PFSK-1 (cell line): Measurements from ENCODE around the gene TNFRSF12A.

Experiments used
- POLR2AphosphoS5 ChIP-seq: IDR thresholded peaks from 2 replicates; pipeline ENCODE4 v1.6.1; 2012; ENCODE audit warnings: low read depth, mild to moderate bottlenecking, control low read depth, low read length, moderate library complexity
- REST ChIP-seq, 2 experiments: IDR thresholded peaks; 2 replicates each; pipeline versions ENCODE4 v1.6.1 to v1.8.0; 2011 to 2012; ENCODE audit warnings: low read depth in 2 of 2, low read length in 2 of 2, control low read depth in 1 of 2, inconsistent platforms in 1 of 2, mild to moderate bottlenecking in 1 of 2, moderate library complexity in 1 of 2; ENCODE audit not compliant: insufficient read depth in 1 of 2
- TAF1 ChIP-seq: IDR thresholded peaks from 2 replicates; pipeline ENCODE4 v1.6.1; 2012; ENCODE audit warnings: low read length, control low read depth, borderline replicate concordance; ENCODE audit not compliant: insufficient read depth

- TF ChIP-seq POLR2AphosphoS5 (0 out of 2 replicates have a peak, but pooled peaks have one; percentile 46), TAF1 (no peak), REST (IDR thresholded peaks at IDR 0.05; ENCODE audit: insufficient read depth in 1 of 2, low read depth in 2 of 2, low read length in 2 of 2) (no peak)
These were observed 8.0 kb downstream of the TNFRSF12A start for GRCh38 chr16:3027983-3028715.
